ENCODE data around the gene SPOP.

GRCh38 chr17:49646391-49647255, 31.3 kb downstream of the SPOP start:
- TF ChIP-seq FOXM1 (IDR thresholded peaks at IDR 0.05; ENCODE audit: borderline replicate concordance), result no peak
- TF ChIP-seq TARDBP (IDR thresholded peaks at IDR 0.05), result no peak
- no peak for TF ChIP-seq FOXA1 (IDR thresholded peaks at IDR 0.05)
- TF ChIP-seq SUZ12 (IDR thresholded peaks at IDR 0.05), result no peak
